Renal cortex interstitium (tissue), 11 donors: ENCODE data around the gene CD248. TPM values are rescaled to one million over a fixed set of nuclear protein-coding genes. Genes with fewer than 3 reads are reported as not detected.
"Not testable (repeated sequence)": the region's sequence is repeated elsewhere in the genome, so short reads cannot be mapped to it uniquely, and the experiment has no call there.

Source experiments
- DNase-seq, 11 donors: peaks; one replicate each; pipeline ENCODE4 v3.0.0-alpha.2; 2013; ENCODE audit warnings: low read depth in 9 of 11, low spot score in 4 of 11; ENCODE audit errors: extremely low read depth in 1 of 11
- polyA plus RNA-seq, 3 donors: library from polyadenylated mRNA; unstranded; fragments of 120-200 nt; gene quantifications; one replicate each; pipeline ENCODE4 v1.2.1, GENCODE V29; 2013; ENCODE audit not compliant: insufficient read length in 3 of 3

CD248 gene
- polyA plus RNA-seq, 3 donors, result 56.2 to 88.4 (median 60.0) TPM

DNA sequence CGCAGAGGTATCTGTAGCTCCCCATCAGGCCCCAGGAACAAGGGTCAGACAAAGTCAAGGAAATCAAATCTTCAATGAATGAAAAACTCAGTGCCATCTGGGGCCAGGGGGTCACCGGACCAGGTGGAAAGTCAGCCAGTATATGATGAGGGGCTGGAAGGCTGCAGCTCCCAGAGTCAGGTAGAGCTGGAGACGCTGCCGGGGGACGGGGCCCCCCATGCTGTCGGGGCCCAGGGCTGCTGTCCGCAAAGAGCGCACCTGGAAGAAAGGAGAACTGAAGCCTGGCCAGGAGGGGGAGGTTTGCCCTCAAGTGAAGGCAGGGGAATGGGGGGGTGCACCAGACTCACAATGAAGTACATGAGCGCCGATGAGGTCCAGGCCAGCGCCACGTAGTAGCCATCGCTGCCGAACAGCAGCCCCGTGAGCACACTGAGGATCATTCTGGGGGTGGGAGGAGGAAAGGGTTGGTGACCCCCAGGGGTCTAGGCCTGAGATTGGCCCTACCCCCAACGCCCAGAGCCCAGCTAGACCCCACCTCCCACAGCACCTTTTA lies 32.2 kb downstream of the CD248 start:
- no peak for DNase-seq

DNA sequence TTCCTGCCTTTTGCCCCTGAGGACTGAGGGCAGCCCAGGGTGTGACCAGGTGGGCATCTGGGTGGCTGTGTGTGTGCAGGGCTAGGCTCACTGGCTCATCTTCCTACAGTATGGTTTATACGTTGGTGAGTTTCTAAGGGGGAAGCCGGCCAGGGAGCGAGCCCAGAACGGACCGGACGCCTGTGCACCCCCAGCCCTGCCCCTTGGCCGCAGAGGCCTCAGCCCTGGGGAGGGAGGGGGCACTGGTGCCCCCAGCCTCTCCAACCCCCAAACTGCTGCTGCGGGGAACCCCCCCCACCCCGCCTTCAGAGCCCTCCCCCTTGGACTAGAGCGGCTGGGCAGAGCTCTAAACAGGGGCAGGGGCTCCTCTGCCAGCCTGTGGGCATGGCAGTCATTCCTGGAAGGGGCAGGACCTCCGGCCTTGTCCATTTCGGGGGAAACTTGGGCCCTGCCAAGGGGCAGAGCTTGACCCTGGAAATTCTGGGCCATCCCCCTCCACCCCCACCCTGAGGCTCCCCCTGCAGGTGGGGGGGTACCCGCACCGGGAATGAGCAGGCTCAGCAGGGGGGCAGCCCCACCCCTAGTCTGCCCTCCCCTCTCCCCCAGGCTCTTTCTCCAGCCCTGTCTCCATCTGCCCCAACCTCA lies 33.3 kb downstream of the CD248 start:
- no peak for DNase-seq

DNA sequence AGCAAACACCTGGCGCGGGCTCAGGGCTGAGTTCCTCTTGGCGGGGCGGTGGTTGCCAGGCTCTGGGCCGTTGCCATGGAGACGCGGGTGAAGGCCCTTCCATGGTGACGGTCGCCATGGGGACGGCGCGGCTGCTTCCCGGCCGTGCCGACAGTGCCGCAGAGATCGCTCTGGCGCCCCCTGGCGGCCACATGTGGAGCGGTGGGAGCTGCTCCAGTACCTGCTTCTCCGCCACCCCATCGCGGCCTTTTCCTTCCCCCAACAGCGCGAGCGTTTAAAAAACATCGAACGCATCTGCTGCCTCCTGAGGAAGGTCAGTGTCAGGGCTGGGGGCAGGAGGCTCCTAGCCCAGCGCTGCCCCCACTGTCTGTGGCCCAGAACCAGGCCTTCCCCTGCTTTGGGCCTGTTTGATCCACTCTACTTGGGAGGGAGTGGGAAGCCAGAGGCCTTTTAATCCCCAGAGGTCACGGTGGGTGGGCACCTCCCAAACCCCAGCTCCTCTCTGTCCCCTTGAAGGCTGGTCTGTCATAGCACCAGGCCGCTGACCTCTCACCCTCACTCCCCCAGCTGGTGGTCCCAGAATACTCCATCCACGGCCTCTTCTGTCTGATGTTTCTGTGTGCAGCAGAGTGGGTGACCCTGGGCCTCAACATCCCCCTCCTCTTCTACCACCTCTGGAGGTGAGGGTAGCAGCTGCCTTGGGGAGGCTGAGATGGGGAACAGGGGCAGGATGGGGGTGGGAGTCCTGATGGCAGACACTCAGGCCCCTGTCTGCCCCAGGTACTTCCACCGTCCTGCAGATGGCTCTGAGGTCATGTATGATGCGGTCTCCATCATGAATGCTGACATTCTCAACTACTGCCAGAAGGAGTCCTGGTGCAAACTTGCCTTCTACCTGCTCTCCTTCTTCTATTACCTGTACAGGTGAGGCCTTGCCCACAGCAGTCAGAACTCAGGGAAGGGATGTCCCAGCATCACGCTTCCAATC lies 34.1 kb downstream of the CD248 start:
- DNase-seq, result peak; percentile 85 to 98 (median 96)

DNA sequence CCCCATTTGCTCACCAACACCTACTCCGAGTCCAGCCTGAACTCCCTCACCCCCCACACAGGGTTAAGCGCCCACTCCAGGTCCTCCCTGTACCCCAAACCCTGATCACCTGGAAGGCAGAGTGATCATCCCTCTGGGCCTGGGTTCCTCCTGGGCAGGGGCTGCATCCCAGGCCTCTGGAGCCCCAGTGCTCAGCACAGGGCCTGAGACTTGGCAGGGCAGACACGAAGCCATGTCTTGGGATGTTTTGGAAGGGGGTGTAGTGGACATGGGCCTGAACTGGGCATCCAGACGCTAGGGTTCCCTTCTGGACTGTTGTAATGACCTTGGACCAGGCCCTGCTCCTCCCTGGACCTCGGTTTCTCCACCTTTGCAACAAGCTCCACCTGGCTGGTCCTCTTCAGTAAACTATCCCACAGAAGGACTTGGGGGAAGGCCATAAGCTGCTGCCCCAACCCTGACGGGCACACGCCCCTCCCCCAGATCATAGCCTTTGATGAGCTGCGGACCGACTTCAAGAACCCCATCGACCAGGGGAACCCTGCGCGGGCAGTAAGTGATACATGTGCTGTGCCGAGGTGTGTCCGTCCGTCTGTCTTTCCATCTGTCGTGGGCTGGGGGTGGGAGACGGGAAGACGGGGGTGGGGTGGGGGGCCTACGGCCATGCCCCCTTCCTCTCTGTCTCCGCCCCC lies 34.9 kb downstream of the CD248 start:
- DNase-seq, result no peak

DNA sequence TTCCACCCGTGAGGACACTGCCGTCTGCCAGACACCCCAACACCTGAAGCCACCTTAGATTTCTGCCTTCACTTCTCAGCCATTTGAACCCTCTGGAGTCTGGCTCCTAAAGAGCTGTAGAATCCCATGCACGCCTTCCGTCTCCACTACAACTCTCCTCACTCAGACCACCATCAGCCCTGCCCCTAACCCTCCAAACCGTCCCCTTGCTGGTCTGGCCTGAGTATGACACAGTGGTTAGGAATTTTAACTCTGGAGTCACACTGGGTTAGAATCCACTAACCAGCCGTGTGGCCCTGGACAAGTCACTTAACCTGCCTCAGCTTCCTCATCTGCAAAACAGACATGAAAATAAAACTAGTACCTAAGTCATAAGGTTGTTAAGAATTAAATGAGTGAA lies 35.8 kb downstream of the CD248 start:
- DNase-seq, result no peak

DNA sequence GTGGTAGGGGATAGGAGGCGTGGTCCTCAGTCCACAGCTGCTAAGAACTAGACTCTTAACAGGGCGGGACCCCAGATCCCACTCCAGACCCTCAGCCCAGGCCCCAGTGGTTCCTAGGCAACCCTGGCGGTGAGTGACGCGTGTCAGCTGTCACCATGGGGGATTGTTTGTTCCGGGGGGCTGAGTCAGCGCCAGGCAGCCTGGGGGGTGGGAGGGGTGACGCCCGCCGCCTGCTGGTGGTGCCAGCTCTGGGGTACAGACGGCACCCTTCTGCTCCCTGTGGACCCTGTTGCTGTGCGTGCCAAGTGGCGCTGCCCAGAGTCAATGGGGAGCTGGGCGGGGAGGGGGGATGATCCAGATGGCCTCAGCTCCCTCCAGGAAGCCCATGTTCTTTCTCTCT lies 36.4 kb downstream of the CD248 start:
- DNase-seq, result no peak

DNA sequence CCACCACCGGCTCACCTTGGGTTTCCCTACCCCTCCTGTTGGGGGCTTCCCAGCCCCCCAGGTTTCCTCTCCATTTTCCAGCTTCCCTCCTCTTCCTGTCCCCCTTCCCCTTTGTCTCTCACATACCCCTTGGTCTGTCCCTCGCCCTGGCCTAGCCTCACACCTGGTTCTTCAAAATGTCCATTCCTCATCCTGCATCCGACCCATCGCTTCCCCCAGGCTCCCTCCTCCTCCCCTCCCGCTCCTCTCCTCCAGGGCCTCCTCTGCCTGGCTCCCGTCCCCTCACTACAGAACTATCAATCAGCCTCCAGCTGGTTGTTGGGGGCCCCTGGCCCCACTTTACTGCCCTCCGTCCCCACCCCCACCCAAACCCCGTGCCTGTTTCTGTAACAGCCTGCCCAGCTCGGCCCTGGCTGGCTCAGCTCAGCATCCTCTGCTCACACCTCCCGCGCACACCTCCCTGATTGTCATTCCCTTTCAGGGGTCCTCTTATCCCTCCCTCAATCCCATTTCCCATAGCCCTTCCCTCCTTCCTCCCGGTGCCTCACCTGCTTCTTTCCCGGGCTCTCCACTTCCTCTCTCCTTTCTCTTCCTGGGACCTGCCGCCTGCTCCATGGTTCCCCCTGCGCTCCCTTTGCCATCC lies 37.6 kb downstream of the CD248 start:
- no peak for DNase-seq

DNA sequence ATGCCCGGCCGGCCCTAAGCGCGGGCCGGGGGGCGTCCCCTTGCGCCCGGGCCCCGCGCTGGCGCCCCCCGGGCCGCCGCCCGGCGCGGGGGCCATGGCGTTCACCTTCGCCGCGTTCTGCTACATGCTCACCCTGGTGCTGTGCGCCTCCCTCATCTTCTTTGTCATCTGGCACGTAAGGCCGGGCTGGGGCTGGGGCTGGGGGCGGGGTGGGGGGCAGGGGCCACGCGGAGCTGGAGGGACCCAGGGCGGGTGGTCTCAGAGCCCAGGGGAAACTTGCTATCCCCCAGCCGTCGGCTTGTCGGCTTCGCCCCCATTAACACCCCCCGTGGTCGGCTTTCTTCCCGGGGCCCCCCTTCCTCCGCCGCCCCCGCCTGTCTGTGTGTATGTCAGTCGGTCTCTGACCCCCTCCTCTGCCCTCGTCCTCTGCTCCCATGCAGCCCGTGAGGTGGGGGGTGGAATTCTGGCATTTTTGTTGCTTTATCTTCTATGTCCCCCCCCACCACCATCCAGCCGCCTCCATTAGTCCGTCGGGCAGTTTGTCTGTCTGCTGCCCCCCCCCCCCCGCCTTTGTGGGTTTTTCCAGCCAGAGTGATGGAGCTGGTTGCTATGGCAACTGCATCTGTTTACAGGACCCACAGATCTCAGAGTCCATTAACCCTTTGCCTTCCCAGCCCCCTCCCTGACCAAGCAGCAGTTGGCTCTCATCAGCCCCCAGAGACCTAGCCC lies 38.3 kb downstream of the CD248 start:
- DNase-seq, result no peak

DNA sequence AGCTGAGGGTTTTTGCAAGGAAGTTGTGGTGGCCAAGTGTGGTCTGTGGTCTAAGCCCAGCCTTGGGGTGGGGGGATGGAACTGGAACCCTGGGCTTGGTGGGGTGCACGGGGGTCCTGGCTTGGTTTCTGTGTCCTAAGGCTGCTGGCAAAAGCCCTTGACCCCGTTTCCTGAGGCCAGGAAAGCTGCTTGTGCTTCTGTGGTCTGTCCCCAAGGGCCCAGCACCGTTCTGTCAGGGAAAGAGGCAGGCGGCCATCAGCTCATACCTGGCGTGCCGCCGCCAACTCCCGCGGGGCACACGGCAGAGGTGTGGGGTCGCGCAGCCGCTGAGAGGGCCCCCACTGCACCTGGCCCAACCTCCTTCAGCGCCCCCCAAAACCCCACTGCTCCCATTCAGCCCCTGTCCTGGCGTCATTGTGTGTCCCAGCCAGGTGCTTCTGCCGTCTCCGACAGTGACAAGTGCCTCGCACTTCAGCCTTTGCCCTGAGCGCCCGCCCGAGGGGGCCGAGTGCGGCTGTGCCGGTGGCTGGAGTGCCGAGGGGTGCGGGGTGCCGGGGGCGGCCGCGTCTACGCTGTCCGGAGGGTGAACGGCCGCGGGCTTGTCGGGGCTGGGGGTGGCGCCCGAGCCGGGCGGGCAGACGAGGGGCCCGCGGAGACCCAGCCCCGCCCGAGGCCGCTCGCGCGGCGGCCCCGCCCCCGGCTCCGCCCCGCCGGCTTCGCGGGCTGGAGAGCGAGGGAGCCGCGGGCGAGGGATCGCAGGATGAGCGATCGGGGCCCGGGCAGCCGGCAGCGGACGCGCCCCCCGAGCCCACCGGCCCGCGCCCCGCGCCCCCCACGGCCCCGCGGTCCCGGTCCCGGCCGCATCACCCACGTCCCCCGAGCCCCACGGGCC lies 39.1 kb downstream of the CD248 start, which contains the start of gene CNIH2:
TSS of gene CNIH2 (plus strand) at position 705 of the 892 bp plus-strand sequence. CDS start 282 bp downstream, outside the sequence.
- DNase-seq, result no peak

DNA sequence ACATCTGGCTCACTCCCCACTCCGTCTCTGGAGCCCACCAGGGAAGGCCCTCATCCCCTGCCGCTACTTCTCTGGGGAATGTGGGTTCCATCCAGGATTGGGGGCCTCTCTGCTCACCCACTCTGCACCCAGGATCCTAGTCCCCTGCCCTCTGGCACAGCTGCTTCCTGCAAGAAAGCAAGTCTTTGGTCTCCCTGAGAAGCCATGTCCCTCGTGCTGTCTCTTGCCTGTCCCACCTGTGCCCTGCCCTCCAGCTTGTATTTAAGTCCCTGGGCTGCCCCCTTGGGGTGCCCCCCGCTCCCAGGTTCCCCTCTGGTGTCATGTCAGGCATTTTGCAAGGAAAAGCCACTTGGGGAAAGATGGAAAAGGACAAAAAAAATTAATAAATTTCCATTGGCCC lies 39.8 kb downstream of the CD248 start:
- DNase-seq, result not testable (repeated sequence)

DNA sequence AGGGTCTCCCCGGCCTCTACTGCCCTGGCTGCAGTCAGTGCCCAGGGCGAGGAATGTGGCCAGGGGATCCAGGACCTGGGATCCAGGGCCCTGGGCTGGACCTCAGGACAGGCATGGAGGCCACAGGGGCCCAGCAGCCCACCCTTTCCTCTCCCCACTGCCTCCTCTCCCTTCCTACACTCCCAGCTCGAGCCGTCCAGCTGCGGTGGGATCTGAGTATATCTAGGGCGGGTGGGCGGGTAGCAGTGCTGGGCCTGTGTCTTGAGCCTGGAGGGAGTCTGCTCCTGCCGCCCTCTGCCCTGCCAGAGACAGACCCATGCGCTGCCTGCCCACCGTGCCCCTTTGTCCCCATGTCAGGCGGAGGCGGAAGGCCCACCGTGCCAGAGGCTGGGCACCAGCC lies 40.2 kb downstream of the CD248 start:
- not testable (repeated sequence) for DNase-seq

DNA sequence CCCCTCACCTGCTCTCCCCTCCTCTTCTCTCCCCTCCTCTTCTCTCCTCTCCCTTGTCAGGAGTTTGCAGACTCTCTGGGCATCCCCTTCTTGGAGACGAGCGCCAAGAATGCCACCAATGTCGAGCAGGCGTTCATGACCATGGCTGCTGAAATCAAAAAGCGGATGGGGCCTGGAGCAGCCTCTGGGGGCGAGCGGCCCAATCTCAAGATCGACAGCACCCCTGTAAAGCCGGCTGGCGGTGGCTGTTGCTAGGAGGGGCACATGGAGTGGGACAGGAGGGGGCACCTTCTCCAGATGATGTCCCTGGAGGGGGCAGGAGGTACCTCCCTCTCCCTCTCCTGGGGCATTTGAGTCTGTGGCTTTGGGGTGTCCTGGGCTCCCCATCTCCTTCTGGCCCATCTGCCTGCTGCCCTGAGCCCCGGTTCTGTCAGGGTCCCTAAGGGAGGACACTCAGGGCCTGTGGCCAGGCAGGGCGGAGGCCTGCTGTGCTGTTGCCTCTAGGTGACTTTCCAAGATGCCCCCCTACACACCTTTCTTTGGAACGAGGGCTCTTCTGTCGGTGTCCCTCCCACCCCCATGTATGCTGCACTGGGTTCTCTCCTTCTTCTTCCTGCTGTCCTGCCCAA lies 40.7 kb downstream of the CD248 start:
- DNase-seq, result no peak

DNA sequence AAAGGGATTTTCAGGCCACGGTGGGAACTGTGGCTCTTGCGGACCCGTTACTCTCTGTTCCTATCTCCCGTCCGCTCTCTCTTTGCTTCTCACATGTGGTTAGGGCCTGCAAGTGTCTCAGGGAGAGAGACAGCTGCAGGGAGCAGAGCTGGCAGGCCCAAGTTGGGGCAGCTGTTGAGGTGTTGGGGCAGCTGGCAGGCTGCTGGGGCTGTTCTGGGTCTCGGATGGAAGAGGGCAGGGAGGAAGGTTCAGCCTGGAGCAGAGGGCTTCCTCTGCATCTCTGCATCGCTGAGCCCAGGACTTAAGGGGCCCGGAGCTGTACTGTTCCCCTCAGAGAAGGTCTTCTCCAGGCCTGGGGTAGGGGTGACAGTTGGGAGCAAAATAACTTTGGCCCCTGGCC lies 41.4 kb downstream of the CD248 start:
- no peak for DNase-seq

DNA sequence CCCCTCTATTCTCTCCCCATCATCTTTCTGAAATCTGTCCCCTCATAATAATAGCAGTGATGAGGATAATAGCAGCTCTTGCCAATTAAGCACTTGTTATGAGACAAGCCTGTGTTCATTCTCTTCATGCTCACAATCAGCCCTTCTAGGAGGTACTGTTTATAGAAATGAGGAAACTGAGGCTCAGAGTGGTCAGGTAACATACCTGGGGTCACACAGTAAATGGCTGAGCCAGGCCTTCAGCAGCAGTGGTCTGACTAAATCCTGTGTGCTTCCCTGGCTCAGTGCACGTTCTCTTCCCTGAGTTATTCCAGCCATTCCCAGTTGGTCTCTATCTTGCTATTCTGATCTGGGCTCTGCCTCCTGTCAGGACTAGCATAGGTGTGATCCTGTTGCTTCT lies 42.6 kb downstream of the CD248 start:
- no peak for DNase-seq

DNA sequence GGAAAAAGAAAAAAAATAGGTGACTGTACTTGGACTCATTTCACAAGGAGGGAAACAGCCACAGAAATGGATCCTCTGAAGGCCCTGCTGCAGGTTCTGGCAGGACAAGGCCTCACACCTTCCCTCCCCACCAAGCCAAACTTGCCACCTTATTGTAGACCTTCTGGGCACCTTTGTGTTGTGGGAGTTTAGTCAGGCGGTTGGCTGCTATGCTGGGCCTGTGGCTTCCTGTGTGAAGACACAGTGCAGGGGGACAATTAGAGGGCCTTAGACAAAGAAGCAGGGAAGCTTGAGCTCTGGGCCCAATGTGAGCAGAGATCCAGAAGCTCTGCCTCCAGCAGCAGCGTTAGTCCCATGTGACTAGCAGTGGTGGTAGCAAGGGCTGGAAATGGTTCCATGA lies 44.2 kb downstream of the CD248 start:
- no peak for DNase-seq

DNA sequence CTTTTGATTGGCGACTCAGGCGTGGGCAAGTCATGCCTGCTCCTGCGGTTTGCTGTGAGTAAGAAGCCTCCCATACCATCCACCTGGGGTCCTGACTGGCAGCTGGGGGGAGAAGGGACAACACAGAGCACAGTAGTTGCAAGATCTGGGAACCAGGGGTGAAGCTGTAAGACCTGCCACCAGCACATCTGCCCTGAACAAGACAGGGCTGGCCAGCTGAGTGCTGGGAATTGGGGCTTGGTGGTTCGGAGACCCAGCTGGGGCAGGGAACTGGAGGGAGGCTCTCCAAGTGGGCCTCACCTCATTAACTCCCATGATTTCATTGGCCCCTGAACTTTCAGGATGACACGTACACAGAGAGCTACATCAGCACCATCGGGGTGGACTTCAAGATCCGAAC lies 45.0 kb downstream of the CD248 start:
- no peak for DNase-seq
